GM19328 (cell line): ENCODE results near the gene COX20.

ENCODE experiments used
- ATAC-seq: cut with Tn5 transposase; IDR thresholded peaks from one replicate; pipeline ENCODE4 v1.9.1; 2021; ENCODE audit warnings: mild to moderate bottlenecking, moderate library complexity; ENCODE audit not compliant: unreplicated experiment

Gene COX20

DNA sequence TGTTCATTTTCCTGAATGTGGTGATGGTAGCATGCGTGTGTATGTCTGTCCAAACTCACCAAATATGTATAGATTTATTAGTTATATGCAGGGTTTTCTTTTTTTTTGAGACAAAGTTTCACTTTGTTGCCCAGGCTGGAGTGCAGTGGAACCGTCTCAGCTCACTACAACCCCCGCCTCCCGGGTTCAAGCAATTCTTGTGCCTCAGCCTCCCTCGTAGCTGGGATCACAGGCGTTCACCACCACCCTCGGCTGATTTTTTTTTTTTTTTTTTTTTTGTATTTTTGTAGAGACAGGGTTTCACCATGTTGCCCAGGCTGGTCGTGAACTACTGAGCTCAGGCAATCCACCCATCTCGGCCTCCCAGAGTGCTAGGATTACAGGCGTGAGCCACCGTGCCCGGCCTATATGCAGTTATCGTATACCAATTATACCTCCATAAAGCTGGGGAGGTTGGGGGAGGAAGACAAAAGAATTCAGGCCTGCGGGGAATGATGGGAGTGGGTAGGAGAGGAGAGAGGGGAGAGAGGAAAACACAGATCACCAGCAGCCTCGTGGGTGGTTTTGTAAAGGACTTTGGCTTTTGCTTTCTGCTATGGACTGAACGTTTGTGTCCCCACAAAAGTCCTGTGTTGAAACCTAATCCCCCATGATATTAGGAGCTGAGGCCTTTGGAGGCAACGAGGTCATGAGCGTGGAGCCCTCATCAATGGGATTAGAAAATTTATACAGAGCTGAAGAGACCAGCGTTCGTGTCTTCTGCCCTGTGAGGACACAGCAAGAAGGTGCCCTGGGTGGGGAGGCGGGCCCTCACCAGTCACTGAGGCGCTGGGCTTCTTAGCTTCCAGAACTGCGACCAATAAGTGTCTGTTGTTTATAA is 33.3 kb downstream of the COX20 start:
- no peak for ATAC-seq

DNA sequence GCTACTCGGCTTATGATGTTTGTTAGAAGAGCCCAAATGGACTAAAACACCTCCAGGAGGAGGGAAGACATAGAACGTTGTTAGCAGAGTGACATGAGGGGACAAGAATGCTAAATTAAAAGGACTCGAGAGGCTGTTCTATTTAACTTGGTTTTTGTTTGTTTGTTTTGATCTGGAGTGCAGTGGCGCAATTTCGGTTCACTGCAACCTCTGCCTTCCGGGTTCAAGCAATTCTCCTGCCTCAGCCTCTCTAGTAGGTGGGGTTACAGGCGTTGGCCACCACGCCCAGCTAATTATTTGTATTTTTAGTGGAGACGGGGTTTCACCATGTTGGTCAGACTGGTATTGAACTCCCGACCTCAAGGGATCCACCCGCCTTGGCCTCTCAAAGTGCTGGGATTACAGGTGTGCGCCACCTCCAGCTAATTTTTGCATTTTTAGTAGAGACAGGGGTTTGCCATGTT is 33.9 kb downstream of the COX20 start:
- ATAC-seq: no peak

DNA sequence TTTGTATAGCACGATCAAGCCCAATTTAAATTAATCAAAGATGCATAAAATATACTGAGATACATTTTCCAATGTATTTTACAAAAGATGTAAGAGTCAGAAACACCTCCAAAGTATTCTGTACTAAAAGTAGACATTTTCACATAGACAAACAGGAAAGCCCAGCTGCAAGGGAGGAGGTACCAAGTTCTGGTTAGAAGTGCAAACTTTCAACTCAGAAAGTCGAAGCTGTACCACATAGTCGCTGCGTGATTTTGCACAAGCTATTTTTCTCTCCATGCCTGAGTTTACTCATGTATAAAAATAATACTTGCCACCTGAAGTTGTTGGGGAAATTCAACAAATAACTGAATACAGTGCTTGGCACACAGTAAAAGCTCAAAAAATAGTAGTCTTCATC is 34.5 kb downstream of the COX20 start:
- no peak for ATAC-seq

DNA sequence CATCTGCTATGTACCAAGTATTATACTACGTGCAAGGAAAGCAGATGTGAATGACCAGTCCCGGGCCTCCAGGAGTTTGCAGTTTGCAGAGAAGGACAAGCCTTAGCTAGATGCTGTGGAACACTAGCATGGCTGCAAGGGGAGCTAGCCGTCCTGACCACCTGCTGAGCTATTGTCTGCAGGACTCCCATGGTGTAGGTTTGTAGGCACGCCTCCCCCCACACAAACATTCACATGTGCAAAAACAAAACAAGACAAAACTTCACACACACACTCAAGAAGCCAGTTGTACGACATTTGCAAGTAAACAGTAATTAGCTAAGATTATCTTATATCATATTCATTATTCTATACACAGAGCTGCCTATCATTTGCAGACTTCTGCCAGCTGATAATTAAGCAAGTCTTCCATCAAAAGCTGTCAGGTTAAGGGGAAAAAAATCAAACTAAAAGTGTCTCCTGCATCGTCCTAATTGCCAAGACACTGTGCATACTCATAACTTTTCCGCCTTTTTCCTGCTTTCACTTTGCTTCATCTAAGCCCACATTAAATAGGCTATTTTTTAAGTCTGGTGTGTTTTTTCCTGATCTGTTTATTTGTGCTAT is 39.6 kb downstream of the COX20 start:
- ATAC-seq: no peak

DNA sequence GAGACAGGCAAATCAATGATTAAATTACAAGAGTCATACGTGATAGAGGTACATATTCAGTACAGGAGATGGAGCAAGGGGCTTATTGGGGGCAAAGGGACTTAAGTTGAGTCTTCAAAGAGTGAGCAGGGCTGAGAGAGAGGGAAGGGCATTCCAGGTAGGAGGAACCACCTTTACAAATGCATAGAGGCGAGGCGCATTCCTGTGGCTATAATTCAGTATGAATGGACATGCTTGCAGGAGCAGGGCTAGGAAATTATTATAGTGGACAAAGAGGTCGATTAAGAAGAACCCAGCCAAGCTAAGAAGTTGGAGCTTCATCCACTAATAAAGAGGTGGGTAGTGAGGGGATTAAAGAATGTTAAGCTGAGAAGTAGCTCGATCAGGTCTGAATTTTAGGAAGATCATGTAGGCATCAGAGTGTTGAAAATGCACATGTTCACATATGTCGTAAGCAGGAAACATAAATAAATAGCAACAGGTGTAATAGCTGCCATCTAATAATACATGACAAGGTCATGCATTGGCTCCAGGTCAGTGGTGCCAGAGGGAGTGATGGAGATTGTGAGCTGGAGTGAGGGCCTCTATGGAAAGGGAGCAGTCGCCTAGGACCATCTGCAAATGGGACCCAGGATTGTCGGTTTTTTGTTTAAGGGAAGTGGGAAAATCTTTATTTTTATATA is 40.9 kb downstream of the COX20 start:
- no peak for ATAC-seq

DNA sequence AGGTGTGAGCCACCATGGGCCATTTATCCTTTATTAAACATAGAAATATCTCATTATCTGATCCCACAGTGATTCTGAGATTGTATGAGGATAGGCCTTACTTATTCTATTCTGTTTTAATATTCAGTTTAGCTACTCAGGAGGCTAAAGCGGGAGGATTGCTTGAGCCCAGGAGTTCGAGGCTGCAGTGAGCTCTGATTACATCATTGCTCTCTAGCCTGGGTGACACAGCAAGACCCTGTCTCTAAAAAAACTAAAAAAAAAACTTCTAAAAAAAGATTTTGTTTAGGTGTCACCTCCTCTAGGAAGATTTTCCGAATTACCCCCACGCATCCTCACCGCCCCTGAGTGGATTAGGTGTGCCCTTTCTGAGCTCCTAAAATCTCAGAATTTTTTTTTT is 43.2 kb downstream of the COX20 start:
- ATAC-seq: no peak

DNA sequence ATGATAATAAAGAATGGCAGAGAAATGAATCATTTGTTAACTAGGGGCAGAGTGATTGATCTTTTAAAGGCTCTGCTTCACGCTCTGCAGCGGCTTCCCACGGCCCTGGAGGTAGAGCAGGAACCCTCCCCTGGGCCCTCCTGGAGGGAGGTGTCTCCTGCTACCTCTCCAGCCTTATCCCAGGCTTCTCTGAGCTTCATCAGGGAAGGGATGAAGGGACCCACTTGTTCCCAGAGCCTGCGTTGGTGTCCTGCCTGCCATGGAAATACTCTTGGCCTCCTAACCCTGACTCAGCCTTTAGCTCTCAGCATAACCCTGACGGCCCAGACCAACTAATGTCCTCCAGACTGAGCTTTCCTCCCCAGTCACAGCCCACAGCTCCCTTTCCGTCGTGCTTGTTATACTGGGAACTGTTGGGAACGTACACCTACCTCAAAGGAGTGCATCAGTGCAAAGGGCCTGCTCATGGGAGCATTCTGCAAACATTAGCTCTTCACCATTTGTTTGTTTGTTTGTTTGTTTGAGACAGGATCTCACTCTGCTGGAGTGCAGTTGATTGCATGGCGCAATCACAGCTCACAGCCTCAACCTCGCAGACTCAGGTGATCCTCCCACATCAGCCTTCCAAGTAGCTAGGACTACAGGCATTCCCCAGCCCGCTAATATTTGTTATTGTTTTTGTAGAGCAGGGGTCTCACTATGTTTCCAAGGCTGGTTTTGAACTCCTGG is 46.3 kb downstream of the COX20 start:
- ATAC-seq: no peak

DNA sequence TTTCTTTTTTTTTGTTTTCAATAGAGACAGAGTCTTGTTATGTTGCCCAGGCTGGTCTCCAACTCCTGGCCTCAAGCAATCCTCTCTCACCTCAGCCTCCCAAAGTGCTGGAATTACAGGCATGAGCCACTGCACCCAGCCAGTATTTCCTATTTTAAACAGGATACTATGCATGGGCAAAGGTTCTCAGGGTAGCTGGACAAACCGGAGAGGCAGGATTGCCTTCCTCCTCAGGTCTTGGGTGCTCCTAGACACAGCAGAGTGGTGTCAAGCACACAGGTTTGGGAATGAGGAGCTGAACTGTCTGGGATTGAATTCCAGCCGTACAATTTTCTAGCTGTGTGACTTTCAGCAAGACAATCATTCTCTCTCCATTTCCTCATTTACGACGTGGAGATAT is 51.8 kb downstream of the COX20 start:
- no peak for ATAC-seq

DNA sequence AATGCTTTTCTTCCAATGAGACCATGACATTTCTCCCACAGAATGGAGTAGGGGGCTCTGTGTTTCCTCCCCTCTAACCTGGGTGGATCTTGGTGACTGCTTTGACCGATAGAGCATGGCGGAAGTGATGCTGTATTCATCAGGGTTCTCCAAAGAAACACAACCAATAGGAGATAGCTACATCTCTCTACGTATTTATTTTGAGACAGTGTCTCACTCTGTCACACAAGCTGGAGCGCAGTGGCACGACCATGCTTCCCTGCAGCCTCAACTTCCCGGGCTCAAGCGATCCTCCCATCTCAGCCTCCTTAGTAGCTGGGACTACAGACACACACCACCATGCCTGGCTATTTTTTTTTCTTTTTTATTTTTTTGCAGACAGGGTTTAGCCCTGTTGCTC is 58.4 kb downstream of the COX20 start:
- ATAC-seq: no peak
